GM18526 (cell line): ENCODE measurements around the gene TTC31.

ENCODE experiments used
- POLR2A ChIP-seq: IDR thresholded peaks from 3 replicates; pipeline ENCODE4 v1.6.1; 2011; ENCODE audit not compliant: insufficient read length; ENCODE audit errors: extremely low read depth

Gene TTC31

DNA sequence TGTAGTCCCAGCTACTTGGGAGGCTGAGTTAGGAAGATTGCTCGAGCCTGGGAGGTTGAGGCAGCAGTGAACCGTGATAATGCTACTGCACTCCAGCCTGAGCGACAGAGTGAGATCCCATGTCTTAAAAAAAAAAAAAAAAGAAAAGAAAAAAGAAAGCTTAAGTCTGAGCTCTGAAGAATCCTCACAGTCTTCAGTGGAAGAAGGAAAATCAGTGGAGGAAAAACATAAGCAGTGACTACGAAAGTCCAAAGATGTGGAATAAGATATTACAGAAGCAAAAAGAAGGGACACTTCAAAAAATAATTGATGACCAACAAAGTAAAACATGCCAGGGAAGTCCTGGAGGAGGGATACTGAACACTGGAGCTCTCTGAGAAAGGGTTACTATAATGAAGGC lies 27.4 kb downstream of the TTC31 start:
- no peak for TF ChIP-seq POLR2A

DNA sequence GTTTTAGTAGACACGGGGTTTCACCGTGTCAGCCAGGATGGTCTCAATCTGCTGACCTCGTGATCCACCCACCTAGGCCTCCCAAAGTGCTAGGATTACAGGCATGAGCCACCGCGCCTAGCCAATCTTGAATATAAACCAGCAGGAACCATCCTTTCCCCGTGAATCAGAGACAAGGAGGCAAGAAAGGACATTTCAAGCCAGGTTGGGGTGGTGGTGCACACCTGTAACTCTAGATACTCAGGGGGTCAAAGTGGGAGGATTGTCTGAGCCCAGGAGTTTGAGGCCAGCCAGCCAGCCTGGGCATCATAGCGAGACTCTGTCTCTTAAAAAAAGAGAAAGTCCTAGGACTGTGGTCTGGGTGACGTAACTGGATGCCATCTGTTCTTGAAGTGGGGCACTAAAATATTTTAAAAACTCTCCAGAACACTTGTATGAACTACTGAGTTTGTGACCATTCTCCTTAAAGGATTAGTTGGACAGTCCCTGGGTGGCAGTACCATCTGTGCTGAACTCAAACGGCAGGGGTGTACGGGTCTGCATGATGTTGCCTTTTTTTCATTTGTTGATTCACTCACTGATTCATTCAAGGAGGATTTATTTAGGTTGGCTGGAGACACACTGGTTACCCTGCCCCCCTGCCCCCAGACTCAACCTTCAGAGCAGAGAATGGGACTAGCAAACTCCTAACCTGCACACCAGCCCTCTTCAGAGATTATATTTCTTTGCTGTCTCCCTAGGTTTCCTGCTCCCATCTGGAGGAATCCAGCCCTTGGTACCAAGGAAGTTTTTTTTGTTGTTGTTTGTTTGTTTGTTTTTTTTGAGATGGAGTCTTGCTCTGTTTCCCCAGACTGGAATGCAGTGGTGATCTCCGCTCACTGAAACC lies 28.5 kb downstream of the TTC31 start:
- no peak for TF ChIP-seq POLR2A

DNA sequence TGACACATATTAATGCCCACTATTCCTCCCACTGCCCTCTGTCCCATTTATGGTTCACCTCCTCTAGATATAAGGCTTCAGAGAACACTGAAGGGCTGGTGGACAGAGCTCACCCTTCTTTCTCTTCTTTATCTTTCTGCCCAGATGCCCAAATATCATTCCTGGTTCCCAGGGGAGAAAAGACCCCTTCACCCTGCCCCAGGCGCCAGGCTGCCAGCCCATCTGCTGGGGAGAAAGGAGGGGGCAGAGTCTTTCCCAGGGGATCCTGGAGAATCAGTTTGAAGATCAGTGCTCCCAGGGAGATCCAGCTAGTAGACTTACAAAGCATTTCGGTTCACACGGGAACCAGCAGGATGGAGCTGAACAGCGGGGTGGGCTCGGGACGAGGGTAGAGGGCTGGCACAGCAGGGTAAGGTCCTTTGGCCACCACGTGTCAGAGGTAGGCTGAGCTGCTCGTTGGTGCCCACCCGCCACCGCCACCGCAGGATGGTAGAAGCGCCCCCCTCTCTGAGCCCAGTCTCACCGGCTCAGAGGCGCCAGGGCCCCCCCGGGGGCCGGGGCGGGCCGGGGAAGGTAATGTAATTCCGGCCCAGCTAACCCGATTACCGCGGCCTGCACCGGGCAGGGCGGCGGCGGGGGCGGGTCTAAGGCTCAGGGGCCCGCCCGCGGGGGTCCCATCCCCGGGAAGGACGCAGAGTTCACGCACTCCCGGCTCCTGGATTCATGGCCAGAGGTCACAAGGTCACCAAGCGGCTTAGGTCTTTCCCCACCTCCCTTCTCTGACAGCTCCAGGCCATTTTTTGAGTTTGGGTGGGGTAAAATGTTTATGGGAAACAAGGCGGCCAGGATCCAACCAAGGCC lies 30.1 kb downstream of the TTC31 start:
- no peak for TF ChIP-seq POLR2A

DNA sequence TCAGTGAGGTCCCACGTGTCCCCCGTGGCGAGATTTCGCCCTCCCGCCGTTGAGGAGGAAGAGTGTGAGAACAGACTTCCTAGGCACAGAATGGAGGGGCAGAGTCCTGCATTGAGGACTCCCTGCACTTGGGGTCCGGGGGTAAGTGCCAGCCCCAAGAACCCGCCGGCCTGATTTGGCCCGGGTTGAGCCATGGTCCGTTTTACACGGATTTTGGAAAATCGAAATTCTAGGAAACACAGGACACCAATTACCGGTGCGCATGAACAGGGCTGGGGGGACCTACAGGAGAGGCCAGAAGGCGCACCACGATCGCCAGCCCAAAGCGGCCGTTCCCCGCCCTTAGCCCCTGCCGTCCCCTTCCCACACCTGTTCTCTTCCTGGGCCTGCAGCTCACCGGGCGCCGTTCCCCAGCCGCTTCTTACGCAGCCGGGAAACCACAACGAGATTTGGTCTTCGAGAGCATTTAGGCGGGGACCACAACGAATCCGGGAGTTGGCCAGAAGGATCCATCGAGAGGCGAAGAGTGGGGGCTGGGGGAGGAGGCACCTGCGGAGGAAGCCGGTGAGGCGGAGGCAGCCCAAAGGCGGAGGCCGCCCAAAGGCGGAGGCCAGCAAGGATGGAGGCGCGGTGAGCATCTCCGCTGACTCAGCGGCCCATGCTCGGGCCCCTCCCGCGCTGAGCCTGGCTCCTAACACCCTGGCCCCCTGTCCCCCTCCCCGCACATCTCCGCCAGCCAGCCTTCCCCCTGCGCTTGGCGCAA lies 30.9 kb downstream of the TTC31 start:
- TF ChIP-seq POLR2A, result no peak

DNA sequence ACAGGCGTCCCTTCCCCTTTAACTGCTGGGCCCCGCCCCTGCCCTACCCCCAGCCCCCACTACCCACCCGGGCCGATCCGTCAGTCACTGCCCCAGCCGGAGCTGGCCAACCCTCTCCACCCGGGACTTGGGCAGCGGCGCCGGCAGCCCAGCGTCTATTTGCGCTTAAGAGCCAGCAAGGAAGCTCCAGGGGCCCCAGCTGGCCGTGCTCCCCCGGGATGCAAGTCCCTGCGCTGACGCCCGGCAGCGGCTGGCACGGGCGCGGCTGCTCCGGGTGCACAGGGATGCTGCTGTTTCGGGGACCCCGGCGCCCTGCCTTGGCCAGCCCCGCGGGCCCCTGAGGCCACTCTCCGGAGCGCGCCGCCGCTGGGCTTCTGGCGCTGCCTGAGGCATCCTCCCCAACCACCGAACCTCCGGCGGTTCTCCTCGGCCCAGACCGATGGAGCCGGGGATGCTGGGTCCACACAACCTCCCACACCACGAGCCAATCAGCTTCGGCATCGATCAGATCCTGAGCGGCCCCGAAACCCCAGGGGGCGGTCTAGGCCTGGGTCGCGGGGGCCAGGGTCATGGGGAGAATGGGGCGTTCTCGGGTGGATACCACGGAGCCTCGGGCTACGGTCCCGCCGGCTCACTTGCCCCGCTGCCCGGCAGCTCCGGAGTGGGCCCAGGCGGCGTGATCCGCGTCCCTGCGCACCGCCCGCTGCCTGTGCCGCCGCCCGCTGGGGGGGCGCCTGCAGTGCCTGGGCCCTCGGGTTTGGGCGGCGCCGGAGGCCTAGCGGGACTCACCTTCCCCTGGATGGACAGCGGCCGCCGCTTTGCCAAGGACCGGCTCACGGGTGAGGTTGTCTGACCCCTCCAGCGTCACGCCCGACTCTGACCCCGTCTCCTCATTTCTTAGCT lies 31.7 kb downstream of the TTC31 start, which contains the start of gene TLX2:
TLX2 (plus strand) TSS at position 83 of the 903 bp plus-strand sequence; CDS start at position 440, 357 bp downstream.
- no peak for TF ChIP-seq POLR2A

DNA sequence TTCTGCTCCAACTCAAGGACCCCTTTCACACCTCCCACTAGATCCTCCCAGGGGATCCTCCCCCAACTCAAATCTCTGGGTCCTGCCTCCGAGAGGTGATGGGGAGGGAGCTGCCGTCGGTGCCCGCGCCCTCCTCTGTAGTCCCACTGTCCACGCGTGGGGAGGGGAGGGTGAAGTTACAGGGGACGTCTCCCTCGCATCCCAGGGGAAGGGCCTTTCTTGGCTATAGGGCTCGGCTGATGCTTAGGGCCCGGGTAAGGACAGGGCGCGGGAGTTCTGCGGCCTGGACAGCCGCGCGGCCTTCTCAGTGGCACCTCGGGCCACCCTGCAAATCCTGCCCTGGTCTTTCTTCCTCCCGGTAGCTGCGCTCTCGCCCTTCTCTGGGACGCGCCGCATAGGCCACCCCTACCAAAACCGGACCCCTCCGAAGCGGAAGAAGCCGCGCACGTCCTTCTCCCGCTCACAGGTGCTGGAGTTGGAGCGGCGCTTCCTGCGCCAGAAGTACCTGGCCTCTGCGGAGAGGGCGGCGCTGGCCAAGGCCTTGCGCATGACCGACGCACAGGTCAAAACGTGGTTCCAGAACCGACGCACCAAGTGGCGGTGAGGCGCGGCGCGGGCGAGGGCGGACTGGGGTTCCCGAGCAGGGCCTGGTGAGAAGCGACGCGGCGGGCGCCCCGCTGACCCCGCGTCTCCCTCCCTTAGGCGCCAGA lies 32.5 kb downstream of the TTC31 start:
- TF ChIP-seq POLR2A, result no peak

DNA sequence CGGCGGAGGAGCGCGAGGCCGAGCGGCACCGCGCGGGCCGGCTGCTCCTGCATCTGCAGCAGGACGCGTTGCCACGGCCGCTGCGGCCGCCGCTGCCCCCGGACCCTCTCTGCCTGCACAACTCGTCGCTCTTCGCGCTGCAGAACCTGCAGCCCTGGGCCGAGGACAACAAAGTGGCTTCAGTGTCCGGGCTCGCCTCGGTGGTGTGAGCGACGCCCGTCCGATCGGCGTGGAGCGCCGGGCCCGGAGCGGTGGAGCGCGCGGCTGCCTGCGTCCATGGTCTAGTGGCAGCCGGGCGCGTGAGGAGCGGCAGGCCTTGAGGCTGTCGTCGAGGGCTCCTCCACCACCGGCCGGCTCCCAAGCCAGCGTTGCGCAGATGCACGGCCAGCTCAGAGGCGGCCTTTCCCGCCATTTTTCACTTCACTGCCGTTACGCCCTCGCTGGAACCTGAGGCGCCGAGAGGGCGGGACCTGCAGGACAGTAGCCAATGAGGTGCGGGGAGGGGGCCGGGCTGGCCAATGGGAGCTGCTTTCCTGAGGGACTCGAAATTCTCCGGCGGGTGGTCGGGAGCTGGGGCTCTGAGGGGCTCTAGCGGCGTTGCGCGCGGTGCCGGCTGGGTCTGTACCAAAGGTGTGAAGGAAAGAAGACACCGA lies 33.2 kb downstream of the TTC31 start:
- no peak for TF ChIP-seq POLR2A

DNA sequence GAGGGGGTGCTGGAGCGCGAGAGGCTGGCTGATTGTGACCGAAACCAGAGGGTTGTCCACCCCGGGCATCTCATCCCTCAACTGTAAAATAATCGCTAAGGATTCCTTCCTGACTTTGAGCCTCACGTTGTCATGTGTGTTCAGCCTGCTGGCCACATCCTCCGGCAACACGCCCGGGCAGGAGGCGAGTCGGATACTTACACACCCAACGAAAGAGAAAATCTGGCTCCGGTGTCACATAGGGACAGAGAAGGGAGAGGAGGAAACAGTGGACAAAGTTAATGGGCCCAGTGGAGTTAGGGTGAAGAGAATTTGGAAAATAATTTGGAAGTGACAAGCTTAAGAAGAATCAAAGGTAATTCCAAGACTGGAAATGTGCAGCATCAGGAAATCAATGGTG lies 33.8 kb downstream of the TTC31 start:
- no peak for TF ChIP-seq POLR2A

DNA sequence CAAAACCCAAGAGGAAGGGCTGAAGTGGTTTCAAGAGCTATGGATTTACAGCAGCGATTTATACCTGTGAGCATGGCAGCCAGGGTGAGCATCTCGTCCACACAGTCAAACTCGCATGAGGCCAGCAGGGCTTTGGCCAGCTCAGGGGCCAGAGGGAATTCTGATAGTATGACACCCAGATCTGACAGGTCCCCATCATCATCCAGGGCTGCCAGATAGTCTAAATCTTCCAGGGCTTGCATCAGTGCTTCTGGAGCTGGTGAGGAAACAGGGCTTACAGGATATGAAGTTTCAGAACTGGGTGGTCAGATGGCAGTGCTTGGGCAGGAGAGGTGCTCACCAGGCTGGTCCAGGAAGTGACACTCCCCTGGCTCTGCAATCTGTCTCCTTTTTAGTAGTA lies 39.6 kb downstream of the TTC31 start:
- TF ChIP-seq POLR2A, result no peak

DNA sequence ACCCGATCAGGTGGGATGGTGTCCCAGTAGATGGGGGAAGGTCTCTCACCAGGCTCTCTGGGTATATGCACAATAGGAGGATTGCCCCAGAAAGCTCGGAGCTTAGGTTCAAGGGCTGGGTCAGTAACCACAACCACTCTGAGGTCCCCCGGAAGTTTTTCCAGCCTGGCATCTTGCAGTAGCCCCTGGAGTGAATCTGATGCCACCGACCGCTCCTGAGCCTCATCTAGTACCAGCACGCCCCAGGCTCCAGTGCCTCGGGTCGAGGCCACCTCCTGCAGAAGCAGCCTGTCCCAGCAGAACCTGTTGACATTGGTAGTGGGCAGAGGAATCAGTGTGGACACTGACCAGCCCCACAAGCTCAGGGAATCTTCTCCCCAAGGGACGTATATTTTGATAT lies 41.1 kb downstream of the TTC31 start:
- TF ChIP-seq POLR2A, result no peak

DNA sequence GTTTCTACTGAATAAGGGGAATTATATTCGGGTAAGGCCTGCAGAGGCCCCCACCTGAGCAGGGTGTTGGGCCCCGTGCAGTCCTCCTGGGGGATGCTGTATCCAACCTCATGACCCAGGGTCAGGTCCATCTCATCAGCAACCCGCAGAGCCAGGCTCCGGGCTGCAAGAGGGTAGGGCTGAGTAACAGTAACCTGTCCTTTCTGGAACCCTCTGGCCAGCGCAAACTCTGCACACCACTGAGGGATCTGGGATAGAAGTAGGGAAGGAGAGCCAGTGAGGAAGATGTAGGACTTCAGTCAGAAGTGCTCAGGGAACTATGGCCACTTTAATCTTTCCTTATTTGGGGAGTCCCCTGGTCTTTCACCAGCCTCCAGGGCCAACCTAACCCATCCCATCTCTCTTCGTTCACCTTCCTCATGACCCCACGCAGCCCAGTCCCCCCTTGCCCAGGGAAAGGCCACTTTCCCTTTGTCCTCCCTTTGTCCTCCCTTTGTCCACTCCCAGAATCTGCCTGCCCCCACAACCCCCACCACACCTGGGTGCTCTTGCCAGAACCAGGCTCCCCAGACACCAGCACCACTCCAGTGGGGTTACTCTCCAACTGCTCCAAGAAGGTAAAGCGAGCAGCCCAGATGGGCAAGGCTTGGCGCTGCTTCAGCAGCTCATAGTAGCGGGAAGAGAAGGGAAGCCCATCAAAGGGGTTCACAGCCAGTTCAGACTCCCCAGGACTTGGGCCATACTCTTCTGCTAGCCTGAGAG lies 42.3 kb downstream of the TTC31 start:
- no peak for TF ChIP-seq POLR2A

DNA sequence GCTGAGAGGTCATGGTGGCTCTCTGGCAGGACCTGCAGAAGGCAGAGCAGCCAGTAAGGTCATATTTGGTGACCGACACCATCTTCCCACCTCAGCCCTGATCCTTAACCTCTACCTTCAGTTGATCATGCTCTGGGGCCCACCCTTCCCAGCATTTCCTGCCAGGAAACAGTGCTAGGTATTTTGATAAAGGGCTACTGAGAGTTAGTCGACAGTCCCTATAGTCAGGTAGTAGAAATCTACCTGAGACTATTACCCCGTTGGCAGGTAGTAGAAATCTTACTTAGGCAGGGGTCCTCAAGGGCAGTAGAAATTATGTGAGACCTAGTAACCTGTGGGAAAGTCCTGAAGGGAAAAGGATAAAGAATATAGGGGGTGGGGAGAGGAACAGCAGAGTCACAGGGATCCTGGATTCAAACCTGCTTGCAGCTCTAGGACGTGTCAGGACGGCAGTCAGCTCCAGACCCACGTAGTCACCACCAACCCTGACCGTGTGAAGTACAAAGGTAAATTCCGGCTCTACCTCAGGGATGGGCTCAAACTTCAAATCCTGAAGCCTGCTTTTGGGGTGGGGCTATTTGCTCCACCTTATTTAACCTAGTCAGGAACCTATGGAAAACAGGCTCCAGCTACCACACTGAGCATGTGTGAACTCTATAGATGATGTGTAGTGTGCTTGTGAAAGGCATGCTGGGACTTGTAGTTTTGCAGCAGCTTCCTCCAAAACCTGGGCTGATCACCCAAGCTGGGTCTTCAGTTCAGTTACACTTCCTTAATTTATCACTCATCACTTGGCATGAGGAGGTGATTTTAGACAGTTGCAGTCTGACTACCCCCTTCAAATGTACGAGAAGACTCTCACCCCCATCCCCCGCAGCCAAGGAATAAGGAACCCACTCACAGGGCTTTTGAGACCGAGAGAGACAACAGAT lies 43.1 kb downstream of the TTC31 start, which contains the start of gene DQX1:
DQX1 (minus strand) TSS at position 515 of the 932 bp plus-strand sequence; CDS start at position 13, 502 bp downstream.
- no peak for TF ChIP-seq POLR2A
